Measurements from ENCODE around the gene GNG14. TPM values are rescaled to one million over a fixed set of nuclear protein-coding genes. Genes with fewer than 3 reads are reported as not detected.
"Not testable (repeated sequence)": the region's sequence is repeated elsewhere in the genome, so short reads cannot be mapped to it uniquely, and the experiment has no call there.

The GNG14 gene
- total RNA-seq, 2 donors from 2014 or later, result not detected

GRCh38 chr19:12712077-12712476 is 24.3 kb downstream of the GNG14 start:
- DNase-seq (ENCODE audit: low spot score); H3K27ac ChIP-seq; H3K4me1 ChIP-seq; H3K9me3 ChIP-seq; H3K4me3 ChIP-seq; H3K27me3 ChIP-seq: not testable (repeated sequence)
- TF ChIP-seq, protein P1, sequence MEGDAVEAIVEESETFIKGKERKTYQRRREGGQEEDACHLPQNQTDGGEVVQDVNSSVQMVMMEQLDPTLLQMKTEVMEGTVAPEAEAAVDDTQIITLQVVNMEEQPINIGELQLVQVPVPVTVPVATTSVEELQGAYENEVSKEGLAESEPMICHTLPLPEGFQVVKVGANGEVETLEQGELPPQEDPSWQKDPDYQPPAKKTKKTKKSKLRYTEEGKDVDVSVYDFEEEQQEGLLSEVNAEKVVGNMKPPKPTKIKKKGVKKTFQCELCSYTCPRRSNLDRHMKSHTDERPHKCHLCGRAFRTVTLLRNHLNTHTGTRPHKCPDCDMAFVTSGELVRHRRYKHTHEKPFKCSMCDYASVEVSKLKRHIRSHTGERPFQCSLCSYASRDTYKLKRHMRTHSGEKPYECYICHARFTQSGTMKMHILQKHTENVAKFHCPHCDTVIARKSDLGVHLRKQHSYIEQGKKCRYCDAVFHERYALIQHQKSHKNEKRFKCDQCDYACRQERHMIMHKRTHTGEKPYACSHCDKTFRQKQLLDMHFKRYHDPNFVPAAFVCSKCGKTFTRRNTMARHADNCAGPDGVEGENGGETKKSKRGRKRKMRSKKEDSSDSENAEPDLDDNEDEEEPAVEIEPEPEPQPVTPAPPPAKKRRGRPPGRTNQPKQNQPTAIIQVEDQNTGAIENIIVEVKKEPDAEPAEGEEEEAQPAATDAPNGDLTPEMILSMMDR (IDR thresholded peaks at IDR 0.05), result peak in 1 of 2 donors; percentile 42
- peaks cover 91% of the 10 kb centered on the region for H3K36me3 ChIP-seq

- not testable (repeated sequence) for DNase-seq (ENCODE audit: low spot score); H3K27ac ChIP-seq; H3K4me3 ChIP-seq; H3K4me1 ChIP-seq; H3K9me3 ChIP-seq; H3K27me3 ChIP-seq
- peaks cover 90% of the 10 kb centered on the region for H3K36me3 ChIP-seq
Measured at GRCh38 chr19:12713304-12713703, 25.5 kb downstream of the GNG14 start.

- peaks cover 0 to 6% of the 10 kb centered on the region in 2 donors for H3K4me1 ChIP-seq
- no peak overlapping the region for H3K4me3 ChIP-seq
- TF ChIP-seq, protein P1 (IDR thresholded peaks at IDR 0.05), result no peak
- no peak for DNase-seq (ENCODE audit: low spot score)
- H3K27ac ChIP-seq, result no peak overlapping the region
- peaks cover 80% of the 10 kb centered on the region for H3K36me3 ChIP-seq
- H3K27me3 ChIP-seq, result no peaks in the 10 kb centered on the region
- H3K9me3 ChIP-seq, result no peaks in the 10 kb centered on the region
Measured at GRCh38 chr19:12715102-12715501, 27.3 kb downstream of the GNG14 start.

- Histone ChIP-seq H3K36me3 (peaks cover 71% of the 10 kb centered on the region), H3K4me1 (peaks cover 0 to 15% of the 10 kb centered on the region in 2 donors), H3K4me3 (no peak overlapping the region), H3K27ac (no peak overlapping the region), H3K9me3 (no peaks in the 10 kb centered on the region), H3K27me3 (no peaks in the 10 kb centered on the region)
- no peak for DNase-seq (ENCODE audit: low spot score)
- TF ChIP-seq, protein P1 (IDR thresholded peaks at IDR 0.05), result no peak
Measured at GRCh38 chr19:12715929-12716328, 28.1 kb downstream of the GNG14 start.

DNA sequence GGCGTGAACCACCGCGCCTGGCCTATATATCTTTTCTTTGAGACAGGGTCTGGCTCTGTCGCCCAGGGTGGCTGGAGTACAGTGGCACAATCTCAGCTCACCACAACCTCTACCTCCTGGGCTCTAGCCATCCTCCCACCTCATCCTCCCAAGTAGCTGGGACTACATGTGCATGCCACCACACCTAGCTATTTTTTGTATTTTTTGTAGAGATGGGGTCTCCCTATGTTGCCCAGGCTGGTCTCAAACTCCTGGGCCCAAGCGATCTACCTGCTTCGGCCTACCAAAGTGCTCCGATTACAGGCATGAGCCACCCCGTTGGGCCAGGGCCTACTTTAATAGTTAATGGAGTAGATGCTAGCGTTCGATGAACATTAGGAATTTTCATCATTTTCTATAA is 32.5 kb downstream of the GNG14 start:
- TF ChIP-seq, protein P1 (IDR thresholded peaks at IDR 0.05), result no peak
- H3K27me3 ChIP-seq, result no peaks in the 10 kb centered on the region
- H3K27ac ChIP-seq, result peak overlapping the region in 1 of 2 donors; percentile 97
- peak overlapping the region in 1 of 2 donors; percentile 83 for H3K4me3 ChIP-seq
- H3K9me3 ChIP-seq, result no peaks in the 10 kb centered on the region
- peaks cover 0 to 40% of the 10 kb centered on the region in 2 donors for H3K4me1 ChIP-seq
- H3K36me3 ChIP-seq, result peaks cover 31% of the 10 kb centered on the region
- no peak for DNase-seq (ENCODE audit: low spot score)

- no peaks in the 10 kb centered on the region for H3K27me3 ChIP-seq
- no peak for DNase-seq (ENCODE audit: low spot score)
- H3K9me3 ChIP-seq, result no peaks in the 10 kb centered on the region
- TF ChIP-seq, protein P1 (IDR thresholded peaks at IDR 0.05), result no peak
- peak overlapping the region; percentile 64 to 83 for H3K4me3 ChIP-seq
- H3K27ac ChIP-seq, result peak overlapping the region; percentile 97
- peaks cover 24% of the 10 kb centered on the region for H3K36me3 ChIP-seq
- H3K4me1 ChIP-seq, result peaks cover 0 to 40% of the 10 kb centered on the region in 2 donors
Measured at GRCh38 chr19:12720851-12721655, 33.3 kb downstream of the GNG14 start.
